GM12891 (cell line): ENCODE data around the gene RBPJ.

ENCODE experiments used
- DNase-seq: peaks from one replicate; pipeline ENCODE4 v3.0.0; 2011; ENCODE audit warnings: low spot score; ENCODE audit not compliant: insufficient read length
- FAIRE-seq: peaks from 2 replicates; lab custom pipeline; 2011; peaks lifted over from hg19 to GRCh38; lab: Jason Lieb, UNC
- PAX5 ChIP-seq: IDR thresholded peaks from 2 replicates; pipeline ENCODE4 v1.6.1; 2011; ENCODE audit warnings: low read length, moderate library complexity, mild to moderate bottlenecking; ENCODE audit not compliant: insufficient read depth, severe bottlenecking
- POLR2A ChIP-seq: IDR thresholded peaks from 2 replicates; pipeline ENCODE4 v1.6.1; 2011; ENCODE audit warnings: low read depth, low read length, control low read depth
- POLR2AphosphoS5 ChIP-seq: IDR thresholded peaks from 2 replicates; pipeline ENCODE4 v1.6.1; 2011; ENCODE audit warnings: low read depth, low read length, control low read depth
- POU2F2 ChIP-seq: IDR thresholded peaks from 2 replicates; pipeline ENCODE4 v1.6.1; 2011; ENCODE audit warnings: low read depth, mild to moderate bottlenecking, control low read depth, low read length, moderate library complexity
- SPI1 ChIP-seq: IDR thresholded peaks from 2 replicates; pipeline ENCODE4 v1.6.1; 2011; ENCODE audit warnings: low read depth, low read length, control low read depth
- TAF1 ChIP-seq: IDR thresholded peaks from 2 replicates; pipeline ENCODE4 v1.6.1; 2011; ENCODE audit warnings: low read depth, low read length, control low read depth

Gene RBPJ

DNA sequence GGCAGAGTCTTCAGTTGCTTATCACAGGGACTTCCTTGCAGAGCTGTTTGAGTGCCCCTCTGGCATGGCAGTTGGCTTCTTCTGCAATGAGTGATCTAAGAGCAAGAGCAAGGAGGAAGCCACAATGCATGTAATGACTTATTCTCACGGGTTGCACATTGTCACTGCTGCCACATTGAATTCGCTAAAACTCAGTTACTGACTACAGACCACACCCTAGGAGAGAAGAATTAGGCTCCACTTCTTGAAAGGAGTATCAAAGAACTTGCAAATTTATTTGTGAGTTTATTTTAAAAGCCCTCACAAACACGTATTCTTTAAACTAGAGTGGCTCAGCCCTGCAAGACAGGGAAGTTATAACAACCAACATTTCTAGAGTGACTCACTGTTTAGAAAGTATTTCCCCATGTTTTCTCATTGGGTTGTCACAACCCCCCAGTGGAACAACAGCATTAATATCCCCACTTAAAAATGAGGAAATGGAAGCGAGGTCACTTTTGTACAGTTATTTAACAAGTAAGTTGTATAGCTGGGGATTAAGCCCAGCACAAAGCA is 32.4 kb upstream of the RBPJ start:
- no peak for DNase-seq
- TF ChIP-seq POU2F2 = no peak
- peak; percentile 93 for TF ChIP-seq SPI1
- peak; percentile 36 for TF ChIP-seq PAX5
- peak; percentile 95 for FAIRE-seq

DNA sequence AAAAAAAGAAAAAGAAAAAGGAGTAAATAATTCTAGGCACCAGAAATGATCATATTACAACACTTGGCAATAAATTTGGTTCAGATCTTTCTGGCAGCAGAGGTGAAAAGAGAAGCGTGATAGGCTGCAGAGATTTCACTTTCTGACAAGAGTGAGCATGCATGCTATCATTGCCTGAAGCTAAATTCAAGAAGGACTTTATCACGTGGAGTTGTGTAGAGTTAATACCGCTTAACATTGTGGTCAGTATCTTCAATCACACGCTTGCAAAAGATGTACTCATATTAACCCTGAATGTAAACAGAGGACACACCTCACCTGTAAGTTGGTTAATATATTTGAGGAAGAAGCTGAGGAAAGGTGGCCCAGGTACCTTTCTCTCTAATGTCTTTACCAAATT is 31.4 kb upstream of the RBPJ start:
- DNase-seq (no peak), FAIRE-seq (peak; percentile 69)
- no peak for TF ChIP-seq POLR2AphosphoS5
- TF ChIP-seq TAF1 = no peak
- TF ChIP-seq SPI1 = no peak
- TF ChIP-seq POU2F2 = no peak
- no peak for TF ChIP-seq POLR2A

DNA sequence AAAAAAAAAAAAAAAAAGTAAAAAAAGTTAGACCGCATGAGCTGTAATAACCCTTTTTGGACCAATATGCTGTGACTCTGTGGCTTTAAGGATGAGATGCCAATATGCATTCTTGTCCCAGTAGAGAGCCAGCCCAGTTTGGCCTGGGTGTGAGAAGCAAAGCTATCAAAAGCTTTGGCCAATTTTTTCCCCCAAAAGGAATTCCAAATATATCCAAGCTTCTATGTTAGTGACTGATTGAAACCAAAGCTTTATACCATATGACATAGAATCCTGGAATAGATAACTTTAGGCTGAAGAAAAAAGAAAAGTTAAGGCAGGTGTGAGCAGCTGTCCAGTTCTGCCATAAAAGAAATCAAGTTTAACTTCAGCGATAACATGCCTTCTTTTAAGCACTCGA is 30.5 kb upstream of the RBPJ start:
- DNase-seq = no peak
- TF ChIP-seq POLR2AphosphoS5 = no peak
- TF ChIP-seq POU2F2 = no peak
- TF ChIP-seq SPI1 = no peak
- no peak for TF ChIP-seq TAF1
- no peak for TF ChIP-seq PAX5
- no peak for TF ChIP-seq POLR2A
- FAIRE-seq = no peak

DNA sequence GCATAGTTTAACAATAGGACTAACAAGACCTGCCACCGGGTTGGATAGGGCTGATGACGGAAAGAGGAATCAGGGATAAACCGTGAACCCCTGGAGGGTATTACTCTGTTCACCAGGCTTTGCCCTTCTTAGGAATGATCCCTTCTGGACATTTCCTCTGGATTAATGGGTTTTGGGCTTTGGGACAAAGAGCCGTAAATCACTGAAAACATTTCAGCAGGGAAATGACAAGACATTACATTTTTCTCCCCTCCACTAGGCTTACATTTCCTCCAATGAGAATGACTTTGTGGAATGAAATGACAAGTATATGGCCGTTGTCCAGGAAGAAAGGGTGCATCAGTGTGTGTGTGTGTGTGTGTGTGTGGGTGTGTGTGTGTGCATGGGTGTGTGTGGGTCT is 25.9 kb upstream of the RBPJ start:
- no peak for TF ChIP-seq POLR2AphosphoS5
- no peak for TF ChIP-seq SPI1
- no peak for TF ChIP-seq POU2F2
- no peak for TF ChIP-seq TAF1
- no peak for TF ChIP-seq PAX5
- TF ChIP-seq POLR2A = no peak
- DNase-seq (no peak), FAIRE-seq (no peak)

DNA sequence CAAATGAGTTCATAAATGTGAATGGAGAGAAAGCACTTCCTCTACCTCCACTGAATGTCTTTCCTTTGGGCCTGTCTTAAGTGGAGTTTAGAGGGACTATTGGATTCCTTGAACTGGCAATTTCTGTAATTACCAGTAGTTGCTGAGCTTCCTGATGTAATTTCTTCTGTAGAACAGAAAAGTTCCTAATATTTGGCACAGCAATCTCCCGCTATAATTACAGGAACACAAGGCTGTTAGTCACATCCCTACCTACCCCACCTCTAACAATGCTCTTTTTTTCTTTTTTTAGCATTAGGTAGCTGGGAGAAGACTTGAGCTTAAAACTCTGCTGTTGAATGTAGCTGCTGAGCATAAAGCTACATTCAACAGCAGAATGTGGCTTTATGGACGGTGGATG is 24.8 kb upstream of the RBPJ start:
- no peak for DNase-seq
- TF ChIP-seq PAX5 (no peak), POU2F2 (no peak), SPI1 (no peak), POLR2A (no peak), TAF1 (no peak), POLR2AphosphoS5 (no peak)
- FAIRE-seq = no peak

DNA sequence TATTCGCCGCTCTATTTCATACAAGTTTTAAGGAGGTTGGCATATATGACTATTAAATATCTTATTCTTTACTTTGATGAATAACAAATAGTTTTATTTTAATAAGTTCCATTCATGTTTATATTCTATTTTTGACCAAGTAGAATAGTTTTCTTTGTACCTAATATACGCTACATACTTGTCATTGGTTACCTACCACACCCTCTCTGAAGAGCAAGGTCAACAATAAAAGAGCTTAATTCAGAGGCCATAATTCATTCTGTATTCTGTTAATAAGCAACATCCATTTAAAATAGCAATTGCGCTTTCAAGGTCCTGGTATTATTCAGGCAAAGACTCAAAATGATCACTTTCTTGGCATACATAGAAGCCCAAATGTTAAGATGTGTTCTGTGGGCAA is 24.3 kb upstream of the RBPJ start:
- DNase-seq (no peak), FAIRE-seq (no peak)
- TF ChIP-seq POLR2A = no peak
- no peak for TF ChIP-seq POU2F2
- no peak for TF ChIP-seq SPI1
- TF ChIP-seq TAF1 = no peak
- no peak for TF ChIP-seq PAX5
- TF ChIP-seq POLR2AphosphoS5 = no peak

DNA sequence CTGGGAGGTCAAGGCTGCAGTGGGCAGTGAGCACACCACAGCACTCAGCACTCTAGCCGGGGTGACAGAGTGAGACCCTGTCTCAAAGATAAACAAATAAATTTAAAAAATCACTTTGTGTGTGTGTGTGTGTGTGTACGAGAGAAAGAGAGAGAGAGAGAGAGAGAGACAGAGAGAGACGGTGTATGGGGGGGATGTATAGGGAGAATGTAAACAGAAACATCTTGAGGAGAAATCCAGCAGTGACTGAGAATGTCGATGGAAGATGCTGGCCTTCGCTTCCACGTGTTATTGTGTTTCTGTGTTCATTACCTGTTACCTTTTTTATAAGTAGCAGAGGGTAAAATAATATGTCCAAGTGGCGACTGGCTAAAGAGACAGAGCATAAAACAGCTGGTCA is 23.6 kb upstream of the RBPJ start:
- FAIRE-seq (no peak), DNase-seq (no peak)
- TF ChIP-seq POLR2AphosphoS5 = no peak
- no peak for TF ChIP-seq POU2F2
- TF ChIP-seq TAF1 = no peak
- TF ChIP-seq SPI1 = no peak
- TF ChIP-seq PAX5 = no peak
- TF ChIP-seq POLR2A = no peak

DNA sequence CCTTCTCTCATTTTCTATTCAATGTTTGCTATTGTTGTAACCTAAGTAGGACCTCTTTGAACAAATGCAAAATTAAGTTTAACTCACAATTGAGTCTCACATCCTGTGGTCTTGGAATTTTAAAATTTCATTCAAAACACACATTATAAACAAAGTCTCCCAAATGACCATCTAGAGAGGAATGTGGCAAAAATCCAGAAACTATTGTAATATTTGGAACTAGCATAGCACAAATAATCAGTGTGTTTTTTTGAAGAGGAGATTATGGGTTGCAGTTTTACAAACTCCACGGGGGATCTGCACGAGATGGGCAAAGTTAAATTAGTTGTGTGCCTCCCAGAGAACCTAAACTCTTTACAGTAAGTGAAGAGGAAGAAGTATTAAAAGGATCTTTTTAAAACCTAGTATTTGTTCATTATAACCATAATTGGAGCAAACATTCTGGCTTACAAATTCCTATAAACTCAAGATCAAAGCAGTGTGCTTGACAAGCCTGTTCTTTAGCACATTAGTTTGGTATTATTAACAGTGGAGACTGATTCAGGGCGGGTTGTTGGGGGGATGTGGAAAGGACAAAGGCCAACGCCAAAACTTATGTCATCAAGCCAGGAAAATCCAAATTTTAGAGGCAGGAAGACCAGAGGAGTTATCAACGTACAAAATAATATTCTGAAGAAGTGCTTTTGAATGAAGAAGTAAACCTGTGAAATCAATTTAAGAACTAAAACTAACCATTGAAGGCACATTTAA is 22.4 kb upstream of the RBPJ start:
- FAIRE-seq = no peak
- TF ChIP-seq POLR2AphosphoS5 (no peak), POLR2A (no peak), POU2F2 (no peak), TAF1 (no peak), SPI1 (no peak), PAX5 (no peak)
- DNase-seq = no peak

DNA sequence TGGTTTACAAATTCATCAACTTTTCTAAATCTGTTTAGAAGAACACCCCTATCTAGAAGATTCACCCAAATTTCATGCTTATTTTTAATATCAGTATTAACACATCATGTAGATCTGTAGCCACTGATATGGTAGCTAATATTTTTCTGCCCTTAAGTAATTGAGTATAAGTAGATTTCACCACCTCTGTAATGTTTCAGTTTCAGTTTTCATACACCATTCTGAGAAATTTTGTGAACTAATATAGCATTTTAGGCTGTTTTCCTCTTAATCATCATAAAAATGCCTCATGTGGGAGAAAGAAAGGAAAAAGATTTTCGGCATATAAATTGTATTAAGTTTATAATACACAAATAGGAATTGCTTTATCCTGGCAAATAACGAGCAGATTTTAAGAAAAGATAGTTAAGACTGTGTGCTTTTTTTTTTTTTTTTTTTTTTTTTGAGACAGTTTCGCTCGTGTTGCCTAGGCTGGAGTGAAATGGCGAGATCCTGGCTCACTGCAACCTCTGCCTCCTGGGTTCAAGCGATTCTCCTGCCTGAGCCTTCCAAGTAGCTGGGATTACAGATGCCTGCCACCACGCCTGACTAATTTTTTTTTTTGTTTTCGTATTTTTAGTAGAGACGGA is 21.4 kb upstream of the RBPJ start:
- FAIRE-seq (peak; percentile 79), DNase-seq (peak; percentile 5)
- TF ChIP-seq POLR2A (no peak), PAX5 (no peak), TAF1 (no peak), SPI1 (no peak), POU2F2 (no peak), POLR2AphosphoS5 (no peak)
